Esophagus squamous epithelium (tissue), 5 donors: ENCODE measurements around the gene UNC79. TPM values are rescaled to one million over a fixed set of nuclear protein-coding genes. Genes with fewer than 3 reads are reported as not detected.

Experiments
- DNase-seq: peaks from one replicate; lab custom pipeline; 2025; lab: John Stamatoyannopoulos, UW
- H3K27ac ChIP-seq, 4 donors: fragments of 200-600 bp; sonication (generic); one replicate each; pipeline ENCODE4 v1.5.1; 2016 to 2019; ENCODE audit warnings: mild to moderate bottlenecking in 1 of 4
- H3K27me3 ChIP-seq, 4 donors: fragments of 200-600 bp; sonication (generic); 1 replicate in 3 of 4; 2 replicates in 1 of 4; pipeline versions ENCODE4 v1.5.1 to v1.6.0; 2017 to 2021; ENCODE audit warnings: antibody characterized with exemption in 1 of 4
- H3K36me3 ChIP-seq, 3 donors: fragments of 200-600 bp; sonication (generic); one replicate each; pipeline ENCODE4 v1.5.1; 2016 to 2019
- H3K4me1 ChIP-seq, 3 donors: fragments of 200-600 bp; sonication (generic); one replicate each; pipeline ENCODE4 v1.5.1; 2017 to 2019
- H3K4me3 ChIP-seq, 4 donors: fragments of 200-600 bp; sonication (generic); 1 replicate in 3 of 4; 2 replicates in 1 of 4; pipeline ENCODE4 v1.5.1; 2016 to 2019; ENCODE audit warnings: mild to moderate bottlenecking in 2 of 4, moderate library complexity in 1 of 4
- H3K9me3 ChIP-seq, 3 donors: fragments of 200-600 bp; sonication (generic); one replicate each; pipeline ENCODE4 v1.5.1; 2016 to 2019
- CTCF ChIP-seq, 6 experiments: fragments of 450-650 bp in 4 of 6; fragments of 200-600 bp in 2 of 6; sonication (generic) in 2 of 6; IDR thresholded peaks; one replicate each; pipeline ENCODE4 v1.5.1; 2016 to 2019; ENCODE audit warnings: antibody characterized with exemption in 6 of 6, mild to moderate bottlenecking in 4 of 6, moderate library complexity in 4 of 6
- POLR2A ChIP-seq, 4 donors: fragments of 450-650 bp; IDR thresholded peaks; one replicate each; pipeline ENCODE4 v1.6.1; 2017; ENCODE audit warnings: antibody characterized with exemption in 4 of 4, mild to moderate bottlenecking in 4 of 4, moderate library complexity in 3 of 4
- WGBS, 2 donors: methylation state at CpG; one replicate each; pipeline ENCODE4 v1.1.5; 2018; 5-methylcytosine and 5-hydroxymethylcytosine counted together
- intact Hi-C: fragments of 100-400 bp; cut with DNase I; formaldehyde crosslinking; loops from one replicate; pipeline ENCODE4 v1.15.0; 2022
- total RNA-seq, 4 donors: library from RNA; depleted of rRNA; stranded (reverse); fragments of >200 nt; gene quantifications; one replicate each; pipeline ENCODE4 v1.1.0, GENCODE V29; 2016
- donor health status: DM: yes; HTN: yes; CAD: no.

UNC79 gene
- total RNA-seq, 4 donors from 2014 or later, result under 0.01 TPM; not detected in 3

- no peak for DNase-seq
- Histone ChIP-seq H3K27me3 (no peaks in the 10 kb centered on the region), H3K27ac (peak overlapping the region in 3 of 4 donors; percentile 52 to 61 (median 61)), H3K4me3 (no peak overlapping the region), H3K4me1 (peaks cover 0 to 6% (median 0%) of the 10 kb centered on the region in 3 donors), H3K36me3 (no peaks in the 10 kb centered on the region), H3K9me3 (no peaks in the 10 kb centered on the region)
- TF ChIP-seq POLR2A (IDR thresholded peaks at IDR 0.05) (no peak), CTCF (IDR thresholded peaks at IDR 0.05) (no peak)
- intact Hi-C loops, result no loop called here
- WGBS, 2 donors, result 80 to 81% methylated on average over 10 to 11 of the region's 12 CpGs
These were observed 311.0 kb downstream of the UNC79 start for GRCh38 chr14:93741556-93742230.

- Histone ChIP-seq H3K27me3 (no peaks in the 10 kb centered on the region), H3K9me3 (no peaks in the 10 kb centered on the region), H3K4me3 (no peak overlapping the region), H3K4me1 (peaks cover 0 to 6% (median 0%) of the 10 kb centered on the region in 3 donors), H3K36me3 (no peaks in the 10 kb centered on the region), H3K27ac (peak overlapping the region in 3 of 4 donors; percentile 62 to 70 (median 68))
- WGBS, 2 donors, result 59 to 73% methylated on average over 5 of the region's 8 CpGs
- DNase-seq, result no peak
- intact Hi-C loops, result no loop called here
- no peak for TF ChIP-seq POLR2A (IDR thresholded peaks at IDR 0.05)
- TF ChIP-seq CTCF (IDR thresholded peaks at IDR 0.05), result no peak
These were observed 312.0 kb downstream of the UNC79 start for GRCh38 chr14:93742761-93743160.

GRCh38 chr14:93743270-93744060, 312.7 kb downstream of the UNC79 start:
- intact Hi-C loops, result no loop called here
- Histone ChIP-seq H3K27me3 (no peaks in the 10 kb centered on the region), H3K27ac (peak overlapping the region in 3 of 4 donors; percentile 62 to 70 (median 68)), H3K4me1 (peaks cover 0 to 6% (median 0%) of the 10 kb centered on the region in 3 donors), H3K9me3 (no peaks in the 10 kb centered on the region), H3K36me3 (no peaks in the 10 kb centered on the region), H3K4me3 (no peak overlapping the region)
- no peak for TF ChIP-seq CTCF (IDR thresholded peaks at IDR 0.05)
- TF ChIP-seq POLR2A (IDR thresholded peaks at IDR 0.05), result no peak
- WGBS, 2 donors, result 60 to 80% methylated on average over 1 of the region's 26 CpGs
- DNase-seq, result no peak

- Histone ChIP-seq H3K4me3 (no peak overlapping the region), H3K27ac (peak overlapping the region in 3 of 4 donors; percentile 62 to 70 (median 68)), H3K4me1 (peaks cover 0 to 6% (median 0%) of the 10 kb centered on the region in 3 donors), H3K9me3 (no peaks in the 10 kb centered on the region), H3K36me3 (no peaks in the 10 kb centered on the region), H3K27me3 (no peaks in the 10 kb centered on the region)
- WGBS, 2 donors, result 93 to 97% methylated on average over 2 to 6 of the region's 14 CpGs
- TF ChIP-seq POLR2A (IDR thresholded peaks at IDR 0.05) (no peak), CTCF (IDR thresholded peaks at IDR 0.05) (no peak)
- no peak for DNase-seq
- intact Hi-C loops, result no loop called here
These were observed 313.4 kb downstream of the UNC79 start for GRCh38 chr14:93744176-93744575.

GRCh38 chr14:93744876-93745275, 314.1 kb downstream of the UNC79 start:
- peaks cover 0 to 6% (median 0%) of the 10 kb centered on the region in 3 donors for H3K4me1 ChIP-seq
- H3K27me3 ChIP-seq, result no peaks in the 10 kb centered on the region
- intact Hi-C loops, result no loop called here
- no peaks in the 10 kb centered on the region for H3K36me3 ChIP-seq
- peak overlapping the region in 2 of 4 donors; percentile 58 to 68 for H3K27ac ChIP-seq
- no peak overlapping the region for H3K4me3 ChIP-seq
- WGBS, 2 donors, result 0% methylated on average over 1 of the region's 8 CpGs; no CpG with 5 or more reads in 1 of the 2 donors
- no peak for TF ChIP-seq POLR2A (IDR thresholded peaks at IDR 0.05)
- no peak for TF ChIP-seq CTCF (IDR thresholded peaks at IDR 0.05)
- no peak for DNase-seq
- H3K9me3 ChIP-seq, result no peaks in the 10 kb centered on the region
